GM12875 (cell line): ENCODE results near the gene ABCC1.
A peak's percentile ranks its signal among the peaks of the same experiment; 100 is the strongest.

Source experiments
- H3K4me3 ChIP-seq: one replicate; pipeline ENCODE4 v1.5.1; 2011; ENCODE audit warnings: low read depth, low read length, control low read depth
- TF ChIP-seq, protein P1 (sequence below): IDR thresholded peaks from 2 replicates; pipeline ENCODE4 v1.5.1; 2011; ENCODE audit warnings: low read depth, mild to moderate bottlenecking, control low read depth, inconsistent platforms, low read length, moderate library complexity, borderline replicate concordance; ENCODE audit not compliant: insufficient read depth

The ABCC1 gene

GRCh38 chr16:16139061-16139460 lies 189.6 kb downstream of the ABCC1 start:
- TF ChIP-seq, protein P1, sequence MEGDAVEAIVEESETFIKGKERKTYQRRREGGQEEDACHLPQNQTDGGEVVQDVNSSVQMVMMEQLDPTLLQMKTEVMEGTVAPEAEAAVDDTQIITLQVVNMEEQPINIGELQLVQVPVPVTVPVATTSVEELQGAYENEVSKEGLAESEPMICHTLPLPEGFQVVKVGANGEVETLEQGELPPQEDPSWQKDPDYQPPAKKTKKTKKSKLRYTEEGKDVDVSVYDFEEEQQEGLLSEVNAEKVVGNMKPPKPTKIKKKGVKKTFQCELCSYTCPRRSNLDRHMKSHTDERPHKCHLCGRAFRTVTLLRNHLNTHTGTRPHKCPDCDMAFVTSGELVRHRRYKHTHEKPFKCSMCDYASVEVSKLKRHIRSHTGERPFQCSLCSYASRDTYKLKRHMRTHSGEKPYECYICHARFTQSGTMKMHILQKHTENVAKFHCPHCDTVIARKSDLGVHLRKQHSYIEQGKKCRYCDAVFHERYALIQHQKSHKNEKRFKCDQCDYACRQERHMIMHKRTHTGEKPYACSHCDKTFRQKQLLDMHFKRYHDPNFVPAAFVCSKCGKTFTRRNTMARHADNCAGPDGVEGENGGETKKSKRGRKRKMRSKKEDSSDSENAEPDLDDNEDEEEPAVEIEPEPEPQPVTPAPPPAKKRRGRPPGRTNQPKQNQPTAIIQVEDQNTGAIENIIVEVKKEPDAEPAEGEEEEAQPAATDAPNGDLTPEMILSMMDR, result no peak

DNA sequence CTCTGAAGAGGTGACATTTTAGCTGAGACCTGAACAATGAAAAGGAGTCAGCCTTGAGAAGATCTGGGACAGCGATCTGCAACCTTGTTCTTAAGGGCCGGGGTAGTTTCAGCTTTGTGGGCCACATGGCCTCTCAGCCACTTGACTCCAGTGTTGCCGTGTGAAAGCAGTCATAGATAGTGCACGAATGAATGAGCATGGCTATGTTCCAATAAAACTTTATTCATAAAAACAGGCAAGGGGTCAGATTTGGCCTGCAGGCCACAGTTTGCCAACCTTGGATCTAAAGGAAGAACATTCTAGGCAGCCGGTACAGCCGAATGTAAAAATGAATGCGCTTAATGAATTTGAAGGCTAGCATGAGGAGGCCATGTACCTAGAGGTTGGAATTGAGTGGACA lies 190.4 kb downstream of the ABCC1 start:
- no peak overlapping the region for H3K4me3 ChIP-seq
- TF ChIP-seq, protein P1, result no peak

More at GRCh38 chr16:16139061-16139460, 189.6 kb downstream of the ABCC1 start:
- no peak overlapping the region for H3K4me3 ChIP-seq

DNA sequence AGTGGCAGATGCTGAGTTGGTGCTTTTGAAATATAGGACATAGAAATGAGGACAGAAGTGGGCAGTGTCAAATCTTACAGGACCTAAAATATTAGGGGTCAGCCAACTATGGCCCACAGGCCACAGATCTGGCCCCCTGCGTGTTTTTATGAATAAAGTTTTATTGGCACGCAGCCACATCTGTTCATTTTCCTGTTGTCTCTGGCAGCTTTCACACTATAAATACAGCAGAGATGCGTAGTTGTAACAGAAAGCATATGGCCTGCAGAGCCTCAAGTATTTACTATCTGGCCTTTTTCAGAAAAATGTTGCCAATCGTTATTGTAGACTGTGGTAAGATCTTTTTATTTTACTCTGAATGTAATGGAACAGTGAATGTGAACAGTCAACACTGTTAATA lies 191.1 kb downstream of the ABCC1 start:
- H3K4me3 ChIP-seq, result no peak overlapping the region
- TF ChIP-seq, protein P1, result no peak

GRCh38 chr16:16141141-16141540 lies 191.7 kb downstream of the ABCC1 start:
- no peak overlapping the region for H3K4me3 ChIP-seq
- TF ChIP-seq, protein P1, result no peak

GRCh38 chr16:16141784-16142396 lies 192.5 kb downstream of the ABCC1 start:
- TF ChIP-seq, protein P1, result no peak
- H3K4me3 ChIP-seq, result no peak overlapping the region

GRCh38 chr16:16143038-16143763 lies 193.8 kb downstream of the ABCC1 start:
- TF ChIP-seq, protein P1, result peak; percentile 43; the same call in 1 of the 2 replicates

DNA sequence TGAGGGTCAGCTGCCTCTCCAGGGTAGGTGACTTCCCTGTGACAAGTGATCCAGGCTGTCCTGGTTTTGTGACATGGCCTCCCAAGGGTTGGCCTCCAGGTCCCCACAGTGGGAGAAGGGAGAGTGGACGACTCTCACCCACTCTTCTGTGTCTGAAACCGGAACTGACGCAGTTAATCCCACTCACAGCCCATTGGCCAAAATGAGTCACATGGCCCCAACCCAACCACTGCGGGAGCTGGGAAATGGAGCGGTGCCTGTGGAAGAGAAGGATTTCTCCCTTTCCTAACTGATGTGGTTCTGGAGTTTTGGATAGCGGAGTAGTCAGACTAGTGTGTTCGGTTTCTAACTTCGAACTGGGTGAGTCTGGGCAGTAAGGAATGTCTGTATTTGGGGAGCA lies 194.5 kb downstream of the ABCC1 start:
- H3K4me3 ChIP-seq, result no peak overlapping the region
- TF ChIP-seq, protein P1, result no peak

More at GRCh38 chr16:16143038-16143763, 193.8 kb downstream of the ABCC1 start:
- H3K4me3 ChIP-seq, result no peak overlapping the region
